GM12878 (cell line): ENCODE measurements around the gene BET1. TPM values are rescaled to one million over a fixed set of nuclear protein-coding genes. Genes with fewer than 3 reads are reported as not detected.

Experiments used
- ATAC-seq: fragments of 200-7000 bp; cut with Tn5 transposase; 3 replicates; pipeline ENCODE4 v1.9.1; 2020; ENCODE audit warnings: mild to moderate bottlenecking, moderate library complexity
- BruUV-seq: library from RNA; stranded (reverse); fragments of 400-500 nt; replicated peaks from 2 replicates; lab custom pipeline; 2021; lab: Mats Ljungman, UMichigan
- CTCF ChIA-PET: fragments of 300-600 bp; sonication (Branson Sonifier 250); formaldehyde crosslinking; extraction: SDS; loops from one replicate; lab custom pipeline; 2021; ENCODE audit warnings: inconsistent platforms; lab: Yijun Ruan, JAX
- POLR2A ChIA-PET: fragments of 350-600 bp; formaldehyde crosslinking; extraction: SDS; loops from one replicate; lab custom pipeline; 2021; ENCODE audit warnings: inconsistent platforms; lab: Charles Lee
- RAD21 ChIA-PET: fragments of 300-600 bp; sonication (Branson Sonifier 250); formaldehyde crosslinking; loops from one replicate; lab custom pipeline; 2023; ENCODE audit warnings: antibody characterized with exemption; ENCODE audit not compliant: unreplicated experiment; lab: Charles Lee
- SMC1A ChIA-PET: fragments of 300-600 bp; sonication (Branson Sonifier 250); formaldehyde crosslinking; loops from one replicate; lab custom pipeline; 2023; ENCODE audit not compliant: unreplicated experiment, uncharacterized antibody; lab: Charles Lee
- DNase-seq: peaks from one replicate; pipeline ENCODE4 v3.0.0-alpha.2; 2011; ENCODE audit warnings: low read depth, low spot score
- FAIRE-seq: peaks from 3 replicates; lab custom pipeline; 2011; peaks lifted over from hg19 to GRCh38; lab: Jason Lieb, UNC
- H2AFZ ChIP-seq: 2 replicates; pipeline ENCODE4 v1.6.0; 2011; ENCODE audit warnings: low read depth, low read length, control low read depth; ENCODE audit not compliant: control insufficient read depth
- H3K27ac ChIP-seq: 2 replicates; pipeline ENCODE4 v1.5.1; 2011; ENCODE audit warnings: control low read depth; ENCODE audit not compliant: control insufficient read depth, insufficient read depth
- H3K27me3 ChIP-seq, 2 experiments: replicated peaks in 1 of 2; 2 replicates each; pipeline versions ENCODE4 v1.6.0 to v1.6.1; 2011; ENCODE audit warnings: low read length in 1 of 2; ENCODE audit not compliant: control insufficient read depth in 2 of 2, insufficient read depth in 2 of 2
- H3K36me3 ChIP-seq, 2 experiments: 2 replicates each; pipeline ENCODE4 v1.5.1; 2011; ENCODE audit warnings: low read length in 1 of 2; ENCODE audit not compliant: control insufficient read depth in 2 of 2, insufficient read depth in 2 of 2
- H3K4me1 ChIP-seq: 2 replicates; pipeline ENCODE4 v1.6.1; 2011; ENCODE audit warnings: mild to moderate bottlenecking, low read length, moderate library complexity, mixed read lengths; ENCODE audit not compliant: control insufficient read depth, insufficient read depth
- H3K4me2 ChIP-seq: 2 replicates; pipeline ENCODE4 v1.6.0; 2011; ENCODE audit warnings: control low read depth; ENCODE audit not compliant: control insufficient read depth, insufficient read depth
- H3K4me3 ChIP-seq: fragments of 200-600 bp; sonication (generic); 2 replicates; pipeline ENCODE4 v1.5.1; 2016
- H3K79me2 ChIP-seq: 2 replicates; pipeline ENCODE4 v1.6.0; 2011; ENCODE audit warnings: low read length; ENCODE audit not compliant: control insufficient read depth, insufficient read depth
- H3K9ac ChIP-seq: 2 replicates; pipeline ENCODE4 v1.8.0; 2011; ENCODE audit warnings: low read length, control low read depth, mixed read lengths; ENCODE audit not compliant: control insufficient read depth, insufficient read depth
- H3K9me3 ChIP-seq: replicated peaks from 3 replicates; pipeline ENCODE4 v1.5.1; 2011; ENCODE audit warnings: mild to moderate bottlenecking, low read length; ENCODE audit not compliant: control insufficient read depth, insufficient read depth
- H4K20me1 ChIP-seq: 2 replicates; pipeline ENCODE4 v1.6.0; 2011; ENCODE audit not compliant: control insufficient read depth, insufficient read depth
- BCL11A ChIP-seq: IDR thresholded peaks from 2 replicates; pipeline ENCODE4 v1.6.1; 2011; ENCODE audit warnings: low read depth, low read length
- CBX5 ChIP-seq: sonication (generic); IDR thresholded peaks from 2 replicates; pipeline ENCODE4 v1.6.1; 2016; ENCODE audit warnings: low read depth, moderate library complexity, mild to moderate bottlenecking, inconsistent platforms
- EZH2 ChIP-seq: IDR thresholded peaks from 2 replicates; pipeline ENCODE4 v1.6.1; 2012; ENCODE audit warnings: low read depth, mild to moderate bottlenecking, control low read depth, inconsistent platforms, low read length, borderline replicate concordance; ENCODE audit not compliant: control insufficient read depth
- KLF5 ChIP-seq: fragments of 450-650 bp; IDR thresholded peaks from 2 replicates; pipeline ENCODE4 v1.6.1; 2014; ENCODE audit warnings: mild to moderate bottlenecking; ENCODE audit not compliant: partially characterized antibody
- MEF2B ChIP-seq: fragments of 450-650 bp; IDR thresholded peaks from 2 replicates; pipeline ENCODE4 v1.6.1; 2018; ENCODE audit warnings: mild to moderate bottlenecking, moderate library complexity; ENCODE audit not compliant: partially characterized antibody, poor library complexity, severe bottlenecking
- MTA3 ChIP-seq: IDR thresholded peaks from 2 replicates; pipeline ENCODE4 v1.6.1; 2012; ENCODE audit warnings: low read length, inconsistent platforms, borderline replicate concordance
- NFYB ChIP-seq: IDR thresholded peaks from 2 replicates; pipeline ENCODE4 v1.6.1; 2011; ENCODE audit warnings: low read depth, mild to moderate bottlenecking, low read length, improper control_type of control experiment, moderate library complexity; ENCODE audit not compliant: insufficient read depth
- NR2F1 ChIP-seq: fragments of 450-650 bp; conservative IDR thresholded peaks from 2 replicates; pipeline ENCODE4 v1.6.1; 2017; ENCODE audit warnings: mild to moderate bottlenecking
- NRF1 ChIP-seq: conservative IDR thresholded peaks from 2 replicates; pipeline ENCODE4 v1.6.1; 2011; ENCODE audit warnings: mild to moderate bottlenecking, low read depth, low read length, improper control_type of control experiment
- RAD21 ChIP-seq: IDR thresholded peaks from 2 replicates; pipeline ENCODE4 v1.6.1; 2011; ENCODE audit warnings: mild to moderate bottlenecking, low read depth, low read length, moderate library complexity; ENCODE audit not compliant: insufficient read depth
- SMARCA5 ChIP-seq: fragments of 450-650 bp; IDR thresholded peaks from 2 replicates; pipeline ENCODE4 v1.6.1; 2017; ENCODE audit warnings: mild to moderate bottlenecking
- SUPT20H ChIP-seq: IDR thresholded peaks from 2 replicates; pipeline ENCODE4 v1.6.1; 2011; ENCODE audit warnings: low read depth, mild to moderate bottlenecking, low read length, moderate library complexity, borderline replicate concordance; ENCODE audit not compliant: control insufficient read depth
- WGBS: methylation state at CpG from one replicate; pipeline ENCODE4 v1.1.6; 2016; ENCODE audit warnings: low lambda C conversion rate; ENCODE audit not compliant: insufficient replicate concordance, insufficient coverage; ENCODE audit errors: missing lambda C conversion rate; 5-methylcytosine and 5-hydroxymethylcytosine counted together
- in situ Hi-C: fragments of 300-500 bp; cut with MboI; formaldehyde crosslinking; loops from 9 replicates; pipeline ENCODE4 v1.14.3; 2018; ENCODE audit warnings: mixed read lengths
- intact Hi-C: fragments of 100-400 bp; cut with micrococcal nuclease; formaldehyde crosslinking; loops from one replicate; pipeline ENCODE4 v1.14.2; 2022; ENCODE audit not compliant: unreplicated experiment
- polyA plus RNA-seq, 11 experiments: library from polyadenylated mRNA; depleted of rRNA in 4 of 11; unstranded in 6 of 11; stranded (reverse) in 5 of 11; fragments of >200 nt; fragmentation: Nextera tagmentation in 4 of 11; fragmentation: Illumina TruSeq in 1 of 11; extraction: Ambion mirVana in 4 of 11; extraction: Trizol in 1 of 11; gene quantifications; 1 replicate in 1 of 11; 2 replicates in 10 of 11; pipeline versions ENCODE4 v1.2.1 to v1.2.3, GENCODE V29; 2011 to 2016; ENCODE audit warnings: inconsistent platforms in 2 of 11, missing spikeins in 2 of 11, low read depth in 1 of 11
- total RNA-seq, 4 experiments: library from RNA; depleted of rRNA in 3 of 4; stranded (reverse); fragments of >200 nt in 3 of 4; fragmentation: Illumina TruSeq in 1 of 4; extraction: Trizol in 1 of 4; gene quantifications; 2 replicates each; pipeline versions ENCODE4 v1.2.1 to v1.2.3, GENCODE V29; 2013 to 2021
- TF ChIP-seq, protein P1 (sequence below): fragments of 450-650 bp; IDR thresholded peaks from 2 replicates; pipeline ENCODE4 v1.6.1; 2014; ENCODE audit warnings: mild to moderate bottlenecking
- TF ChIP-seq, protein P2 (sequence below): fragments of 150-350 bp; IDR thresholded peaks from 2 replicates; pipeline ENCODE4 v1.6.1; 2016; ENCODE audit warnings: low read depth, low read length
- TF ChIP-seq, protein P3 (sequence below): IDR thresholded peaks from 2 replicates; pipeline ENCODE4 v1.6.1; 2012; ENCODE audit warnings: low read depth, low read length, improper control_type of control experiment
- TF ChIP-seq, protein P4 (sequence below), 3 experiments: IDR thresholded peaks in 2 of 3; conservative IDR thresholded peaks in 1 of 3; 2 replicates each; pipeline ENCODE4 v1.5.1; 2011; ENCODE audit warnings: low read depth in 3 of 3, low read length in 3 of 3, mild to moderate bottlenecking in 3 of 3, control low read depth in 2 of 3, moderate library complexity in 2 of 3, inconsistent platforms in 1 of 3, mixed read lengths in 1 of 3; ENCODE audit not compliant: control insufficient read depth in 2 of 3, insufficient read depth in 1 of 3; ENCODE audit errors: extremely low read depth in 1 of 3

Gene BET1
- total and polyA plus RNA-seq, 10 of the 15 experiments (the other 5 are each of a cell fraction or from before 2014, with no cell fraction given) = 12.5 to 99.5 (median 28.4) TPM

DNA sequence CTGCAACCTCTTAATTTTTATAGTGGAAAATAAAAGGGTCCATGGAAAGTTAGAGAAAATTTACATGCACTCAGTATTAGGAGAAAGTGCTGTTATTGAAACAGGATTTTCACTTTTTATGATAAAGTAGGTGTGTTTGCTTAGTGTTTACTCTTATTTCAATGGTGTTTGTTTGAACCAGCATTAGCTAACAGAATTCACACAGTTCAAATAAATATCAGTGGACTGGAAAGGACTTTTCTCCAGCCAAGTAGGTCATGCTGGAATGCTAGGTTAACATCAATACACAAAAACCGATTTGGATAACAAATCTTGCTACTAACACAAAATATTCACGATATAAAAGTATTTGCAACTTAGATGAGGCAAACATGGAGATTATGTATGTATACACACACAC lies 49.4 kb upstream of the BET1 start:
- ChIA-PET POLR2A (interaction anchor here (1.7 kb wide), 1 partner anchor 34 kb away, joined by 6 read pairs; no protein-coding TSS in a partner anchor), CTCF (interaction anchor here (1.4 kb wide), 1 partner anchor 34 kb away, joined by 5 read pairs; no protein-coding TSS in a partner anchor), RAD21 (interaction anchor here (1.0 kb wide), 1 partner anchor 34 kb away, joined by 3 read pairs; no protein-coding TSS in a partner anchor), SMC1A (interaction anchor here (0.5 to 4.3 kb wide), 3 partner anchors 33 to 557 kb away, joined by 3 to 24 read pairs (median 3); no protein-coding TSS in a partner anchor)
- Histone ChIP-seq H3K9me3 (peaks cover 2% of the 10 kb centered on the region; the same call in 1 of the 3 replicates), H3K27ac (no peak overlapping the region), H3K27me3 (no peaks in the 10 kb centered on the region), H3K4me1 (peaks cover 23% of the 10 kb centered on the region), H3K79me2 (no peaks in the 10 kb centered on the region), H3K4me3 (no peak overlapping the region), H3K9ac (no peak overlapping the region), H2AFZ (no peak overlapping the region), H3K4me2 (no peak overlapping the region), H3K36me3 (no peaks in the 10 kb centered on the region), H4K20me1 (no peaks in the 10 kb centered on the region)
- DNase-seq (no peak), ATAC-seq (no peak), FAIRE-seq (no peak)
- BruUV-seq = no TSS peak
- intact Hi-C loops (loop anchor here (5.0 kb wide), 1 partner anchor 109 kb away; no protein-coding TSS in a partner anchor), in situ Hi-C loops (no loop called here)
- WGBS = 98% methylated on average over 2 of the region's 2 CpGs
- TF ChIP-seq NR2F1 (no peak), MTA3 (no peak), RAD21 (no peak), SUPT20H (no peak), SMARCA5 (no peak), NFYB (no peak), EZH2 (no peak), KLF5 (no peak), MEF2B (no peak), NRF1 (no peak), BCL11A (no peak), CBX5 (no peak)
- TF ChIP-seq, protein P1, sequence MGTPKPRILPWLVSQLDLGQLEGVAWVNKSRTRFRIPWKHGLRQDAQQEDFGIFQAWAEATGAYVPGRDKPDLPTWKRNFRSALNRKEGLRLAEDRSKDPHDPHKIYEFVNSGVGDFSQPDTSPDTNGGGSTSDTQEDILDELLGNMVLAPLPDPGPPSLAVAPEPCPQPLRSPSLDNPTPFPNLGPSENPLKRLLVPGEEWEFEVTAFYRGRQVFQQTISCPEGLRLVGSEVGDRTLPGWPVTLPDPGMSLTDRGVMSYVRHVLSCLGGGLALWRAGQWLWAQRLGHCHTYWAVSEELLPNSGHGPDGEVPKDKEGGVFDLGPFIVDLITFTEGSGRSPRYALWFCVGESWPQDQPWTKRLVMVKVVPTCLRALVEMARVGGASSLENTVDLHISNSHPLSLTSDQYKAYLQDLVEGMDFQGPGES = no peak
- TF ChIP-seq, protein P2, sequence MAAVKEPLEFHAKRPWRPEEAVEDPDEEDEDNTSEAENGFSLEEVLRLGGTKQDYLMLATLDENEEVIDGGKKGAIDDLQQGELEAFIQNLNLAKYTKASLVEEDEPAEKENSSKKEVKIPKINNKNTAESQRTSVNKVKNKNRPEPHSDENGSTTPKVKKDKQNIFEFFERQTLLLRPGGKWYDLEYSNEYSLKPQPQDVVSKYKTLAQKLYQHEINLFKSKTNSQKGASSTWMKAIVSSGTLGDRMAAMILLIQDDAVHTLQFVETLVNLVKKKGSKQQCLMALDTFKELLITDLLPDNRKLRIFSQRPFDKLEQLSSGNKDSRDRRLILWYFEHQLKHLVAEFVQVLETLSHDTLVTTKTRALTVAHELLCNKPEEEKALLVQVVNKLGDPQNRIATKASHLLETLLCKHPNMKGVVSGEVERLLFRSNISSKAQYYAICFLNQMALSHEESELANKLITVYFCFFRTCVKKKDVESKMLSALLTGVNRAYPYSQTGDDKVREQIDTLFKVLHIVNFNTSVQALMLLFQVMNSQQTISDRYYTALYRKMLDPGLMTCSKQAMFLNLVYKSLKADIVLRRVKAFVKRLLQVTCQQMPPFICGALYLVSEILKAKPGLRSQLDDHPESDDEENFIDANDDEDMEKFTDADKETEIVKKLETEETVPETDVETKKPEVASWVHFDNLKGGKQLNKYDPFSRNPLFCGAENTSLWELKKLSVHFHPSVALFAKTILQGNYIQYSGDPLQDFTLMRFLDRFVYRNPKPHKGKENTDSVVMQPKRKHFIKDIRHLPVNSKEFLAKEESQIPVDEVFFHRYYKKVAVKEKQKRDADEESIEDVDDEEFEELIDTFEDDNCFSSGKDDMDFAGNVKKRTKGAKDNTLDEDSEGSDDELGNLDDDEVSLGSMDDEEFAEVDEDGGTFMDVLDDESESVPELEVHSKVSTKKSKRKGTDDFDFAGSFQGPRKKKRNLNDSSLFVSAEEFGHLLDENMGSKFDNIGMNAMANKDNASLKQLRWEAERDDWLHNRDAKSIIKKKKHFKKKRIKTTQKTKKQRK = no peak
- TF ChIP-seq, protein P3, sequence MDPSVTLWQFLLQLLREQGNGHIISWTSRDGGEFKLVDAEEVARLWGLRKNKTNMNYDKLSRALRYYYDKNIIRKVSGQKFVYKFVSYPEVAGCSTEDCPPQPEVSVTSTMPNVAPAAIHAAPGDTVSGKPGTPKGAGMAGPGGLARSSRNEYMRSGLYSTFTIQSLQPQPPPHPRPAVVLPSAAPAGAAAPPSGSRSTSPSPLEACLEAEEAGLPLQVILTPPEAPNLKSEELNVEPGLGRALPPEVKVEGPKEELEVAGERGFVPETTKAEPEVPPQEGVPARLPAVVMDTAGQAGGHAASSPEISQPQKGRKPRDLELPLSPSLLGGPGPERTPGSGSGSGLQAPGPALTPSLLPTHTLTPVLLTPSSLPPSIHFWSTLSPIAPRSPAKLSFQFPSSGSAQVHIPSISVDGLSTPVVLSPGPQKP = no peak
- TF ChIP-seq, protein P4, sequence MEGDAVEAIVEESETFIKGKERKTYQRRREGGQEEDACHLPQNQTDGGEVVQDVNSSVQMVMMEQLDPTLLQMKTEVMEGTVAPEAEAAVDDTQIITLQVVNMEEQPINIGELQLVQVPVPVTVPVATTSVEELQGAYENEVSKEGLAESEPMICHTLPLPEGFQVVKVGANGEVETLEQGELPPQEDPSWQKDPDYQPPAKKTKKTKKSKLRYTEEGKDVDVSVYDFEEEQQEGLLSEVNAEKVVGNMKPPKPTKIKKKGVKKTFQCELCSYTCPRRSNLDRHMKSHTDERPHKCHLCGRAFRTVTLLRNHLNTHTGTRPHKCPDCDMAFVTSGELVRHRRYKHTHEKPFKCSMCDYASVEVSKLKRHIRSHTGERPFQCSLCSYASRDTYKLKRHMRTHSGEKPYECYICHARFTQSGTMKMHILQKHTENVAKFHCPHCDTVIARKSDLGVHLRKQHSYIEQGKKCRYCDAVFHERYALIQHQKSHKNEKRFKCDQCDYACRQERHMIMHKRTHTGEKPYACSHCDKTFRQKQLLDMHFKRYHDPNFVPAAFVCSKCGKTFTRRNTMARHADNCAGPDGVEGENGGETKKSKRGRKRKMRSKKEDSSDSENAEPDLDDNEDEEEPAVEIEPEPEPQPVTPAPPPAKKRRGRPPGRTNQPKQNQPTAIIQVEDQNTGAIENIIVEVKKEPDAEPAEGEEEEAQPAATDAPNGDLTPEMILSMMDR (IDR thresholded peaks at IDR 0.05 in 2 of 3, conservative IDR thresholded peaks at IDR 0.05 in 1 of 3; ENCODE audit: control insufficient read depth in 2 of 3, extremely low read depth in 1 of 3, insufficient read depth in 1 of 3, low read depth in 3 of 3, low read length in 3 of 3) = no peak
